Measurements from ENCODE around the gene USP49.

The USP49 gene

DNA sequence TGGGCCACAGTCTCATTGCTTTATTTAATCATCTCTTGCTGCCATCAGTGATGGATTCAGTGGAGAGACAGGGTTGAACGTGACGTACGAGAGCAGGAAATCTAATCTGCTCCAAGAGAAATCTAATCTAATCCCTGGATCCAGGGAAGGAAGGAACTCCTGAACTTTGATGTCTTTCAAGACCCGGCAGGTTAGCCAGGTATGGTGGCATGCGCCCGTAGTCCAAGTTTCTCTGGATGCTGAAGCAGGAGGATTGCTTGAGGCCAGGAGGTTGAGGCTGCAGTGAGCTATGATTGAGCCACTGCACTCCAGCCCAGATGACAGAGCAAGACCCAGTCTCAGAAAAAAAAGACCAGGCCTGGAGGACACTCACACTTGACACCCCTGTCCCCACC lies 136.5 kb downstream of the USP49 start:
- Mint-ChIP-seq H3K9me3 (no peaks in the 10 kb centered on the region), H3K27ac (no peak overlapping the region)

DNA sequence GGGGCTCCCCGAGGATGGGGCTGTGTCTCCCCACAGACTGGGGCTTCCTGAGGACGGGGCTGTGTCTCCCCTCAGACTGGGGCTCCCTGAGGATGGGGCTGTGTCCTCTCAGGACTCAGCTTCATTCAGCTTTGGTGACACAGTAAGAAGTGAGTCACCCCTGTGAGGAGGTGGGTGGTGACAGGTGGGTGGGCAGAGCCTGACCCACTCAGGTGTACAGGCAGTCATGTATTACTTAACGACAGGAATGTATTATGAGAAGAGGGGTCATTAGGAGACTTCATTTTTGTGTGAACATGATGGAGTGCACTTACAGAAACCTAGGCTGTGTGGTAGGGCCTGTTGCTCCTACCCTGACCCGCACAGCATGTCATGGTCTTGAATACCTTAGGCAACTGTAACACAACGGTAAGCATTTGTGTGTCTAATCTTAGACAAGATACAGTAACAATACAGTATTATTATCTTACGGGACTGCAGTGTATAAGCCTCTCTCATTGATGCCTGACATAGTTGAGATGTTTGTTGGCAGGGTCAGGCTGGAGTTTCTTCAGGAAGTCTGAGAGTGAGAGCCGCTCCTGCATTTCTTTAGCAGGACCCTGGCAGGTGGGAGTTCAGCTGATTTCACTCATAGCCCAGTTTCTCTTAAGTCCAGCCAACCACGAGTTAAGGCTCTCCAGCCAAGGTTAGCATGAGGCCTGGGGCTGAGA lies 137.1 kb downstream of the USP49 start:
- no peaks in the 10 kb centered on the region for H3K4me1 Mint-ChIP-seq (ENCODE audit: low read depth)
- H3K27me3 Mint-ChIP-seq: no peaks in the 10 kb centered on the region
- no peak overlapping the region for H3K4me3 Mint-ChIP-seq
- H3K36me3 Mint-ChIP-seq (ENCODE audit: low read depth): no peaks in the 10 kb centered on the region
- H3K27ac Mint-ChIP-seq: no peak overlapping the region
- no peaks in the 10 kb centered on the region for H3K9me3 Mint-ChIP-seq

More for the DNA sequence above, 136.5 kb downstream of the USP49 start:
- no peak overlapping the region for H3K4me3 Mint-ChIP-seq
- H3K36me3 Mint-ChIP-seq (ENCODE audit: low read depth): no peaks in the 10 kb centered on the region
- H3K27me3 Mint-ChIP-seq: no peaks in the 10 kb centered on the region
- H3K4me1 Mint-ChIP-seq (ENCODE audit: low read depth): no peaks in the 10 kb centered on the region

DNA sequence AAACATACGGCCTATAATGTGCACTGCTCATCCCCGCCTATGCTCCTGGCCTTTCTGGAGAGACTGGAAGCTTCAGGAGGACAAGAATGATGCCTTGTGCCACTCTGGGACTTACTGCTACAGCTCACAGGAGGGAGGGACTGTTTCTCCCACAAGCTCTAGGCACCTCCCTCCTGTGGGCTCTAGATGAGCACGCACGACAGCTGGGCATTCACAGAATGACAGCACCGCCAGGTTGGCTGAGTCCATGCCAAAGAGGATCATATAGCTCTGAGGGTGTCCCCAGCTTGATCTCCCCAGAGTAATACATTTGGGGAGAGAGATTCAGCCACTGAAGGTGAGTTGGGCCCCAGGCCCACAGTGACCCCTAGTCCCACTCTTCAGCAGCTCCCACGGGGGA lies 137.9 kb downstream of the USP49 start:
- H3K9me3 Mint-ChIP-seq: no peaks in the 10 kb centered on the region
- H3K36me3 Mint-ChIP-seq (ENCODE audit: low read depth): no peaks in the 10 kb centered on the region
- no peak overlapping the region for H3K4me3 Mint-ChIP-seq
- no peak overlapping the region for H3K27ac Mint-ChIP-seq
- H3K4me1 Mint-ChIP-seq (ENCODE audit: low read depth): no peaks in the 10 kb centered on the region
- no peaks in the 10 kb centered on the region for H3K27me3 Mint-ChIP-seq

DNA sequence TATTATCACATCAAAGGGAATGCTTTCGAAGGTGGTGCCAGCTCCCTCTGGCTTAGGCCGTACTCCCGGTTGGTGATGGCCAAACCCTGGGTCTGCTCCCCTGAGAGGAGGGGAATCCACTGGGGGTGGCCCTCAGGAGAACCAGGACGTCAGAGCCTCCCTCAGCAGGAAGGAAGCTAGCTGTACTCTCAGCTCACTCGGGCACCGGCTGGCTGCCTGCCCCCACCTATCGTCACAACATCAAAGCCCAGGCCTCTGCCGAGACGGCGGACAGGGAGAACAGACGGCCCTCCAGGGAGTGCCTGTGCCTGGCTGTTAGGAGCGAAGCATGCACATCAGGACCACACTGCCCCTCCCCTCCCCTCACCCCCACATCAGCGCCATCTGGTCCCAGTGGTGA lies 138.8 kb downstream of the USP49 start:
- no peaks in the 10 kb centered on the region for H3K27me3 Mint-ChIP-seq
- no peaks in the 10 kb centered on the region for H3K4me1 Mint-ChIP-seq (ENCODE audit: low read depth)
- no peaks in the 10 kb centered on the region for H3K9me3 Mint-ChIP-seq
- H3K36me3 Mint-ChIP-seq (ENCODE audit: low read depth): no peaks in the 10 kb centered on the region
- H3K27ac Mint-ChIP-seq: no peak overlapping the region
- no peak overlapping the region for H3K4me3 Mint-ChIP-seq

DNA sequence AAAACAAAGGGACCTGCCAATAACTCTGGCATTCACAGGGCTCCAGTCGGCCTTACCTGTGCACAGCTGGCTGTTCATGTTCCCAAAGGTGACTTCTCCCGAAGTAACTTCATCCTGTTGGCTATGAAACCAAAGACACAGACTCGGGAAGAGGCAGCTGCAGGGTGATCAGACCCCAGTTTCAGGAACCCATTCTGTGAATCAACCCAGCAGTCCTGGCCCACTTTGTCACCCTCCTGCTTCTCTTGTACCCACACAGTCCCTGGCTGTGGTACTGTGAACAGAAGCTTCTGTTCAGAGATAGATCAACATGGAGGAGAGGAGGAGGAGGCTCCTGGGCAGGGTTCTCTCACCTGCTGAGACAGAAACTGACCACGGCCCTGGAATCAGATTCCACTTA lies 139.3 kb downstream of the USP49 start:
- Mint-ChIP-seq H3K4me3 (no peak overlapping the region), H3K4me1 (ENCODE audit: low read depth) (no peaks in the 10 kb centered on the region), H3K27ac (no peak overlapping the region)

DNA sequence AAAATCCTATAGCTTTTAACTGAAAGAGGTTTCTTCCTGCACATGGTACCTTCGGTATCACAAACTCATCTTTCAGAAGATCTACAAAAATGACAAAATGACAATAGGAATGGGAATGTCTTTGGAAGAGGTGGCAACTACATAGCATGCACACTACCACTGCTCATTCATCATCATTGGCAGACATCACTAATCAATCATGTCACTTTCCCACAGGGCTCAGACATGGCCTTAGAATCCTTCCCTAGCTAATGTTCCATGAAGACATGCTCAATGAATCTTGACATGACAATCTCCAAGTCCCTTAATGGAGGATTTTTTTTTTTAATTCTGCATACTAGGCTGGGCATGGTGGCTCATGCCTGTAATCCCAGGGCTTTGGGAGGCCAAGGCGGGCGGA lies 144.8 kb downstream of the USP49 start:
- H3K27ac Mint-ChIP-seq: no peak overlapping the region
- no peak overlapping the region for H3K4me3 Mint-ChIP-seq
- H3K9me3 Mint-ChIP-seq: no peaks in the 10 kb centered on the region
- no peaks in the 10 kb centered on the region for H3K36me3 Mint-ChIP-seq (ENCODE audit: low read depth)
- H3K27me3 Mint-ChIP-seq: no peaks in the 10 kb centered on the region
- no peaks in the 10 kb centered on the region for H3K4me1 Mint-ChIP-seq (ENCODE audit: low read depth)

More for the DNA sequence above, 139.3 kb downstream of the USP49 start:
- no peaks in the 10 kb centered on the region for H3K36me3 Mint-ChIP-seq (ENCODE audit: low read depth)
- H3K27me3 Mint-ChIP-seq: no peaks in the 10 kb centered on the region
- H3K9me3 Mint-ChIP-seq: no peaks in the 10 kb centered on the region

DNA sequence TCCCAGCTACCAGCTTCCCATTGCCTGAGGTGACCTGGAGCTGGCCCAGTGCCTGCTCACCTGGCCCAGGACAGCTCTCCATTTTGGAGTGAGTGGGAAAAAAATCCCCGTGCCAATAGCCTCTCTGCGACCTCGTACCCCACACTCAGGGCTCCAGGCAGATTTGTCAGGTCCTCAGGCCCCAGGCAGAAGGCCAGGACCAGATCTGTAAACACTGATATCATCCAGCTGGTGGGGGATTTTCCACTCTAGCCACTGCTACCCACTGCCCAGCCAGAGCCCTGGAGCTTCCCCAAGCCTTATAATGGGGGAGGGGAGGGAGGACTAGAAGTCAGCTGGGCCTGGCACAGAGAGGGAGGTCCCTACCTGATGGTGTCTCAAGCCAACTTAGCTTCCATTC lies 146.6 kb downstream of the USP49 start:
- no peaks in the 10 kb centered on the region for H3K36me3 Mint-ChIP-seq (ENCODE audit: low read depth)
- H3K27ac Mint-ChIP-seq: no peak overlapping the region
- H3K9me3 Mint-ChIP-seq: no peaks in the 10 kb centered on the region
- H3K4me1 Mint-ChIP-seq (ENCODE audit: low read depth): no peaks in the 10 kb centered on the region
- no peaks in the 10 kb centered on the region for H3K27me3 Mint-ChIP-seq
- H3K4me3 Mint-ChIP-seq: no peak overlapping the region

DNA sequence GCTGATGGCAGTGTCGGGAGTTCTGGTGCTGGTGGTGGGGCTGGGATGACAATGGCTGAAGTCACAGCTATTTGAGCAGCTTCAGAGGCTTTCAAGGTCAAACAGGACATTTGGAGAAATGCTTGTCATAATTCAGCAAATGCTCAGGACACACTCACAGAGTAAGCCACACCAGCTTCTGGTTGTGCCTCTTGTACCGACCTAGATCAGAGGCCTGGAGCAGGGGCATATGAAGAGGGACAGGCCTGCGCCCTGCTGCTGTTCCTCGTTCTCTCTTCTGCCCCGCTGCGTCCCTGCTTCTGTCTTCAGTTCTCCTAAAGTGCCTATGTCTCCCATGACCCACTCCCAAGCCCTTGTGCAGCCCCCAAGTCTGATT lies 147.1 kb downstream of the USP49 start:
- Mint-ChIP-seq H3K9me3 (no peaks in the 10 kb centered on the region), H3K4me1 (ENCODE audit: low read depth) (no peaks in the 10 kb centered on the region), H3K27me3 (no peaks in the 10 kb centered on the region), H3K36me3 (ENCODE audit: low read depth) (no peaks in the 10 kb centered on the region), H3K4me3 (no peak overlapping the region), H3K27ac (no peak overlapping the region)

DNA sequence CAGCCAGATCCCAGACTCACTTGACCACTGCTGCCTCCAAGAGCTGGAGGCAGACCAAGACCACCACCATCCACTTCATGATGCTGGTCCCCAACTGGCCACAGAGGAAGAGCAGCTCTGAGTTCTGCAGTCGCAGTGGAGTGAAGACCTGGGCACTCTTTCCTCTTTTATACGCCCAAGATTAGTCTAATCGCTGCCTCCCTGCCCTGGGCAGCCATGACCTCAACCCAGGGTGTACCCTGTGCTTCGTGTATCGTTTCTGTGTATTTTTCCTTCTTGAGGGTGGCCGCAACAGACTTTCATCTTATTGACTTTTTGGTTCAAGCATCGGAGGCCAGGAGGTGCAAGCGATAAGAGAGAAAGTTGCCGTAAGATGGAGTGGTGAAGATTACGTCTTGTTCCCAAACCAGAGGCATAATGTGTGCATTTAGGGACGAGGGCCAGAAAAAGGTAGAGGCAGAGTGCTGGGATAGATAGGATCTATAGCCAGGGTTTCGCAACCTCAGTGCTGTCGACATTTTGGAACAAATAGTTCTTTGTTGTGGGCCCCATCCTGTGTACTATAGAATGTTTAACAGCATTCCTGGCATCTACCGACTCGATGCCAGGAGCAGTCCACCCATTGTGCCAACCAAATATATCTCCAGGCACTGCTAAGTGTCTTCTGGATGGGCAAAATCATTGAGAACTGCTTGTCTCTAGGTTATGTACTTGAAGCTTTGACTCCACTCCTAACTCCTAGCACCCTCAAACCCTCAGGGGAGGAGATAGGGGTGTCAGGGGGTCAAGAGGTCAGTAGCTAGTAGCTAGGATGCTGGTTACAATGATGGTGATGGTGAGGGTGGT lies 147.7 kb downstream of the USP49 start, which contains the start of gene PGC:
Gene PGC, minus strand, starts transcription at position 142 of the 846 bp plus-strand sequence. Its CDS starts 63 bp downstream, at position 79.
- Mint-ChIP-seq H3K4me1 (ENCODE audit: low read depth) (no peaks in the 10 kb centered on the region), H3K4me3 (no peak within 1 kb of the TSS), H3K27ac (no peak within 1 kb of the TSS), H3K27me3 (no peaks in the 10 kb centered on the region), H3K9me3 (no peaks in the 10 kb centered on the region), H3K36me3 (ENCODE audit: low read depth) (no peaks in the 10 kb centered on the region)

DNA sequence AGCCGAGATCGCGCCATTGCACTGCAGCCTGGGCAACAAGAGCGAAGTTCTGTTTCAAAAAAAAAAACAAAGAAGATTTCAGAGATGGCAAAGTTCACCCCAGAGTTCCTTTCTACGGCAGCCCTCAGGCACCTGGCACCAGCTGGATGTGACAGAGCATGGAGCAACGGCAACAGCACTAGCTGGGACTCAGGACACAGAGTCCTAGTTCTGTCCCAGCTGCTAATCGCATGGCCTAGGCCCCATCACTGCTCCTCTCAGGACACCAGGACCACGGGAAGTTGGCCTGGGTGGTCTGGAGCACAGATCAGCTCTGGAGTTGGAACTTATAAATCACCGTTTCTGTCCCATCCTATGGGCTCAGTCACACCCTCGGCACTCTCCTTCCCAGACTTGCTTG lies 149.1 kb downstream of the USP49 start:
- no peak overlapping the region for H3K27ac Mint-ChIP-seq
- H3K27me3 Mint-ChIP-seq: no peaks in the 10 kb centered on the region
- H3K4me1 Mint-ChIP-seq (ENCODE audit: low read depth): no peaks in the 10 kb centered on the region
- no peak overlapping the region for H3K4me3 Mint-ChIP-seq
- no peaks in the 10 kb centered on the region for H3K36me3 Mint-ChIP-seq (ENCODE audit: low read depth)
- H3K9me3 Mint-ChIP-seq: no peaks in the 10 kb centered on the region

DNA sequence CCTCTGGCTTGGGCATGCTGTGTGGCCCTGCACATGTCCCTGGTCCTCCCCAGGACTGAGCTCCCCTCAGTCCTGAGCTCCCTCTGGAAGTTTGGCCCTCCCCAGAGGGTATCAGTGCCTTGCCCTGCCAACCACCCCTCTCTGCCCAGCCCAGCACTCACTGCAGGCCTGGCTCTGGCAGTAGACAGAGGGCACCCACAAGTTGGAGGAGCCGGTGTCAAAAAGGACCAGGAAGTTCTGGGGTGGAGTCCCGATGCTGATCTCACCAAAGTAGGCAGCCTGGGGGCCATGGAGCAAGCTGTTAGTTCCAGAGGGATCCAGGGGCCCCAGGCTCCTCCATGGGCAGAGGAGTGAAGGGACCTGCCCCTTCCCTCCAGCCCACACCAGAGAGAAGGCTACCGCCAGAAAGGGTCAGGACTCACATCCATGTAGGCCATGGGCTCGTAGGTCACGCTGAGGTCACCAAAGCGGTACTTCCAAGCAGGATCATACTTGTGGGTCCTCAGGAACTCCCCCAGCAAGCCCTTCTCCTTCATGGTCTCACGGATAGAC lies 150.9 kb downstream of the USP49 start:
- H3K9me3 Mint-ChIP-seq: no peaks in the 10 kb centered on the region
- no peak overlapping the region for H3K4me3 Mint-ChIP-seq
- no peaks in the 10 kb centered on the region for H3K4me1 Mint-ChIP-seq (ENCODE audit: low read depth)
- H3K36me3 Mint-ChIP-seq (ENCODE audit: low read depth): no peaks in the 10 kb centered on the region
- no peaks in the 10 kb centered on the region for H3K27me3 Mint-ChIP-seq
- no peak overlapping the region for H3K27ac Mint-ChIP-seq

DNA sequence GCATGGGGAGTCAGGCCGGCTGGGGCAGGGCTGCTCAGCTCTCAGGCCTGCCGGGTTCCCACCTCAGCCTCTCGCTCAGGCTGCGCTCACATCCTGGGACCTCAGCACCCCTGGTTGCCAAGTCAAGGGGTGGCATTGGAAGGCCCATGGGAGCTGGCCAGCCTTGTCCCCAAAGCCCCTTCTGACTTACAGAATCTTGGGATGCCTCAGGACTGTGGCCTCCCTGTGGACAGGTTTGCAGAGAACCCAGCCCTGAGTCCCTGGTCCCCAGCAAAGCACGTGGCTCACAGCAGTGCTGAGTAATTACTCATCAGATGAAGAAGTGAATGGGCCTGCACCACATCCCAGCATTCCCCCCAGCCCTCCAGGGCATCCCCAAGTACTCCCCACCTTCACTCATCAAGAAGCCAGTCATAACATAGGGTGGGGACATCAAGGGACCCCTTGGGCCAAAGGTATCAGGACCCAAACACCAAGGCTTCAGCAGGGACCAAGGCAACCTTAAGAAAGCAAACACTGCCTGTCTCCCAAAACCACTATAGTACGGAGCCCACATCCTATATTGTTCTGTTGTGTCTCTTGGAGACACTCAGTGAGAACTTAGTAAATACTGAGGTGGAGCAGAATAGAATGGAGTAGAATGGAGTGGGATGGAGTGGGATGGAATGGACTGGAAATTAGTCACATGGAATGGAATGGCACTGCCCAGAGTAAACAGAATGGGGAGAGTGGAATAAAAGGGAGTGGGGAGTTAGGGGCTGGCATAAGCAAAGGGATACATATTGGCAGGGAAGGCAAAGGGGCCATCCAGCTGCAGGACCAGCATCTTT lies 151.6 kb downstream of the USP49 start:
- no peaks in the 10 kb centered on the region for H3K9me3 Mint-ChIP-seq
- H3K4me3 Mint-ChIP-seq: no peak overlapping the region
- H3K27me3 Mint-ChIP-seq: no peaks in the 10 kb centered on the region
- no peak overlapping the region for H3K27ac Mint-ChIP-seq
- H3K36me3 Mint-ChIP-seq (ENCODE audit: low read depth): no peaks in the 10 kb centered on the region
- no peaks in the 10 kb centered on the region for H3K4me1 Mint-ChIP-seq (ENCODE audit: low read depth)

DNA sequence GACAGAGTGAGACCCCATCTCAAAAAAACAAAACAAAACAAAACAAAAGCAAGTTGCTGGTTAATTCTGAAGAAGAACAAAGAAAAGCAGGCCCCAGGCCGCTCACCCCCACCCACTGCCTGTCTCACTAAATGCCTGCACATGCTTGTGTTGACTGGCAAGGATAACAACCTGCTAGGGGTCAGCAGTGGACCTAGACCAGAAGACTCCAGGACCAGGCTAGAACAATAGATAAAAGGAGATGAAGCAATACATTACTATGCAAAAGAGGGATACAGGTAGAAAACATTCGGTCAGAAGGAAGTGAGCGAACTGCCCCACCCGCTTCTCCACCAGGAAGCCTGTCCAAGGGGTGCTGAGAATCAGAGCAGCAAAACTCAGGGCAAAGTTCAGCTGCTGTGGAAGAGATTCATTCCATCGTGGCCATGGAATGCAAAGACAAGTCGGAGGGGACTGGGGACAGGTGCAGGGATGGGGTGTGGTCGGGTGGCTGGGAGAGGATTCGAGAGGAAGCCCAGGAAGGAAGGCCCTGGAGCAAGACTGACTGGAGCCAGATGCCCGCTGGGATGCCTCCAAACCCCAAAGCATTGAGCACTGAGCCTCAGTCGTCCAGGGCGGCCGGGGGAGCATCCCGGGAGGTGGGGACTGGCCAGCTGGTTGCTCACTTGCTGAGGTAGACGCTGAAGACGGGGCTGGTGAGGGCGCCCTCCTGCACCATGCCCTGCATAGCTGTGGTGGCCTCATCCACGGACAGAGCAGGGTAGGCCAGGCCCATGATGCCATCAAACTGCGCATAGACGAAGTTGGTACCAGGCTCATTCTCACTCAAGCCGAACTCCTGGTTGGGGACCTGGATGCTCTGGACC lies 153.3 kb downstream of the USP49 start:
- no peaks in the 10 kb centered on the region for H3K9me3 Mint-ChIP-seq
- no peak overlapping the region for H3K27ac Mint-ChIP-seq
- H3K27me3 Mint-ChIP-seq: no peaks in the 10 kb centered on the region
- no peaks in the 10 kb centered on the region for H3K4me1 Mint-ChIP-seq (ENCODE audit: low read depth)
- H3K36me3 Mint-ChIP-seq (ENCODE audit: low read depth): no peaks in the 10 kb centered on the region
- H3K4me3 Mint-ChIP-seq: no peak overlapping the region
